IPS DF 4.7 (cell line): ENCODE data around the gene MED16.
"Not testable (repeated sequence)": the region's sequence is repeated elsewhere in the genome, so short reads cannot be mapped to it uniquely, and the experiment has no call there.

Experiments used
- DNase-seq: peaks from one replicate; pipeline ENCODE4 v3.0.0-alpha.2; 2013; ENCODE audit warnings: low spot score; ENCODE audit errors: extremely low read depth

Gene MED16

GRCh38 chr19:854549-854948 is 38.4 kb downstream of the MED16 start:
- no peak for DNase-seq

- not testable (repeated sequence) for DNase-seq
Observed at GRCh38 chr19:853614-854220, 39.3 kb downstream of the MED16 start.

- DNase-seq = no peak
Observed at GRCh38 chr19:853014-853585, 39.9 kb downstream of the MED16 start.

DNA sequence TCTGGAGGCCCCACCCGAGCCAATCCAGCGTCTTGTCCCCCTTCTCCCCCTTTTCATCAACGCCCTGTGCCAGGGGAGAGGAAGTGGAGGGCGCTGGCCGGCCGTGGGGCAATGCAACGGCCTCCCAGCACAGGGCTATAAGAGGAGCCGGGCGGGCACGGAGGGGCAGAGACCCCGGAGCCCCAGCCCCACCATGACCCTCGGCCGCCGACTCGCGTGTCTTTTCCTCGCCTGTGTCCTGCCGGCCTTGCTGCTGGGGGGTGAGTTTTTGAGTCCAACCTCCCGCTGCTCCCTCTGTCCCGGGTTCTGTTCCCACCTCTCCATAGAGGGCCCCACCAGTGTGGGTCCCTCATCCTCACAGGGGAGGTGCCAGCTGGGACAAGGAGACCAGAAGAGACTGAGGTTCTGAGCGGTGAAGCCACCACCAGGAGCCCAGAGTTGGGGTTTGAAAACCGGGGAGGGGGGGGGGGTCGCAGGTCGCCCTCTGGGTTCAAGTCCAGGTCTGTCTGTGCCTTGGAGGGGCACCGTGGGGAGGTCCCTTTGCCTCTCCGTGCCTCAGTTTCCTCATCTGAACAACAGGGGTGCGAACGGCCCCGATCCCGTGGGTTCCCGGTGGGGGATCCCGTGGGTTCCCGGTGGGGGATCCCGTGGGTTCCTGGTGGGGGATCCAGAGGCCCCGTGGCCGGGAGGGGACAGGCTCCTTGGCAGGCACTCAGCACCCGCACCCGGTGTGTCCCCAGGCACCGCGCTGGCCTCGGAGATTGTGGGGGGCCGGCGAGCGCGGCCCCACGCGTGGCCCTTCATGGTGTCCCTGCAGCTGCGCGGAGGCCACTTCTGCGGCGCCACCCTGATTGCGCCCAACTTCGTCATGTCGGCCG is 40.6 kb downstream of the MED16 start, which contains the start of gene ELANE:
Gene ELANE, plus strand, starts transcription at position 168 of the 878 bp plus-strand sequence. Its CDS starts 26 bp downstream, at position 194.
- DNase-seq = no peak

DNA sequence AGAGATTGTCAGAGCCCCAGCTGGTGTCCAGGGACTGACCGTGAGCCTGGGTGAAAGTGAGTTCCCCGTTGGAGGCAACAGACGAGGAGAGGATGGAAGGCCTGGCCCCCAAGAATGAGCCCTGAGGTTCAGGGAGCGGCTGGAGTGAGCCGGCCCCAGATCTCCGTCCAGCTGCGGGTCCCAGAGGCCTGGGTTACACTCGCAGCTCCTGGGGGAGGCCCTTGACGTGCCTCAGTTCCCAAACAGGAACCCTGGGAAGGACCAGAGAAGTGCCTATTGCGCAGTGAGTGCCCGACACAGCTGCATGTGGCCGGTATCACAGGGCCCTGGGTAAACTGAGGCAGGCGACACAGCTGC is 42.0 kb downstream of the MED16 start:
- no peak for DNase-seq

DNA sequence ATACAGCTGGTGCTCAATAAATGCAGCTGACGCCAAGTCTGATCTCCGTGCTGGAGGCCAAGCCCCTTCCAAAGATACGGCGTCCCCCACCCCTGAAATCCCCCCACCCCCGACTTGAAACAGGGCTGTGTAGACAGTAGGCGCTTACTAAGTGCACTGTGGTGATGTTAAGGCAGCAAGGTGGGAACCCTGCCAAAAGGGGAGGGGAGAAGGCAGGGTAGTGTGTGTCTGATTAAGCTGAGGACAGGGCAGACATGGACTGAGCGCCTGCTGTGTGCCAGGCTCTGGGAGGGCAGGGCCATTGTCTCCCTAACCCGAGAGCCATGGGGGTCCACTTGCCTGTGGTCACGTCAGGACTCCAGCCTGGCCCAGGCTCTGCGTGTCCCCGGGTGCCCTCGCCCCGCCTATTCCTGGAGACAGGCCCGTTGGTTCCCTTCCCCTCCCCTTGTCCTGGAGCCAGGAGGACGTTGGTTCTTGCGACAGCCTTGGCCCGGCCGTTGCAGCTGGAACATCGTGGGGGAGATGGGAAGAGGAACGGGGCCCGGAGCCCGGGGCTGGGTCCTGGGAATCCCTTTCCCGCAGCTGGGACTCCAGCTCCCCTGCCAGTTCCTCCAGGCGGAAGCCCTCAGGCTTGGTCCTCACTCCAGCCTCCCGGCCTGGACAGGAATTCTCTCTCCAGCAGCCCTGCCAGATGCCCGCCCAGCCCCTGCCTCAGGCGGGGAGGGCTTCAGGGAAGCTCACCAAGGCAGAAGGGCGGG is 42.6 kb downstream of the MED16 start:
- DNase-seq = no peak

GRCh38 chr19:849195-849594 is 43.8 kb downstream of the MED16 start:
- DNase-seq = not testable (repeated sequence)

- no peak for DNase-seq
Observed at GRCh38 chr19:848386-848921, 44.5 kb downstream of the MED16 start.

- no peak for DNase-seq
Observed at GRCh38 chr19:845707-846521, 47.1 kb downstream of the MED16 start.

- DNase-seq = no peak
Observed at GRCh38 chr19:844546-844971, 48.4 kb downstream of the MED16 start.

DNA sequence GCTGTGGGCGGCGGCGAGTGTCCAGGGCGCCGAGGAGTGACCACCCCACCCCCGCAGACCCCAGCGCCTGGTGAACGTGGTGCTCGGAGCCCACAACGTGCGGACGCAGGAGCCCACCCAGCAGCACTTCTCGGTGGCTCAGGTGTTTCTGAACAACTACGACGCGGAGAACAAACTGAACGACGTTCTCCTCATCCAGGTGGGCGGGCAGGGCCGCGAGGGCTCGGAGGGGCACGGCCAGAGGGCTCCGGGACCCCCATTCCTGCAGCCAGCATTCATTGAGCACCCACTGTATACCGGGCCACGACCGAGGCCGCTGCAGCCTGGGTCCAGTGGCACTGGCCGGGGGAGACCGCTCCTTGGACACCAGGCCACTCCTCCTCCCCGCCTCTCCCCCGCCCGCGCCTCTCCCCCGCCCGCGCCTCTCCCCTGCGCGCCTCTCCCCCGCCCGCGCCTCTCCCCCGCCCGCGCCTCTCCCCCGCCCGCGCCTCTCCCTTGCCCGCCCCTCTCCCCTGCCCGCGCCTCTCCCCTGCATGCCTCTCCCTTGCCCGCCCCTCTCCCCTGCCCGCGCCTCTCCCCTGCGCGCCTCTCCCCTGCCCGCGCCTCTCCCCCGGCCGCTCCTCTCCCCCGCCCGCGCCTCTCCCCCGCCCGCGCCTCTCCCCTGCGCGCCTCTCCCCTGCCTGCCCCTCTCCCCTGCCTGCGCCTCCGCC is 49.0 kb downstream of the MED16 start:
- no peak for DNase-seq

DNA sequence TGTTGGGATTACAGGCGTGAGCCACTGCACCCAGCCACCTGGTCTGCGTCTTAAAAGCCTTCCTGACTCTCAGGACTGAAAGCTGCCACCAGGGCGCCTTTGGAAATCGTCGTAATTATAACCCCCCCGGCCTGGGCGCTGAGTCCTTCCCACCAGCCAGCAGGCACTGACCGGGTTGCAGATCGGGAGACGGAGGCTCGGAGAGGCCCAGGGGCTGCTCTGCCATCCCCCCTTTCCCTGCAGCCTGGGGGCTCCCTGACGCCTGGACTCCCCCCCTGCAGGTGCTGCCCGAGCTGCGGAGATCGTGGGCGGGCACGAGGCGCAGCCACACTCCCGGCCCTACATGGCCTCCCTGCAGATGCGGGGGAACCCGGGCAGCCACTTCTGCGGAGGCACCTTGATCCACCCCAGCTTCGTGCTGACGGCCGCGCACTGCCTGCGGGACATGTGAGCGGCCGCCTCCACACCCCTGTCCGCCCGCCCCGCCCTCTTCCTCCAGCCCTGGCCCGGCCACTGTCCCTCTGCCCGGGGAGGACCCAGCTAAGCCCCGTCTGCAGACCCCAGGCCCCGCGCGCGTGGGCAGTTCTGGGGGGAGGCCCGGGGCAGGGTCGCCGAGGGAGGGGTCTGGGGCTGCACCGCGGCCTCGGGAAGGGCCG is 49.7 kb downstream of the MED16 start:
- DNase-seq = no peak

- DNase-seq = not testable (repeated sequence)
Observed at GRCh38 chr19:842802-843179, 50.2 kb downstream of the MED16 start.

- no peak for DNase-seq
Observed at GRCh38 chr19:840519-841206, 52.3 kb downstream of the MED16 start, which contains the start of gene PRTN3. PRTN3 (plus strand) TSS chr19:840999; CDS start chr19:841009, 10 bp downstream.

- DNase-seq = no peak
Observed at GRCh38 chr19:835210-835810, 57.7 kb downstream of the MED16 start.

GRCh38 chr19:834216-834615 is 58.8 kb downstream of the MED16 start:
- no peak for DNase-seq

- DNase-seq = no peak
Observed at GRCh38 chr19:831407-832369, 61.3 kb downstream of the MED16 start.
